K562 treated with DMSO at 1 percent for 48 hours (cell line): Measurements from ENCODE around the gene ACER2. TPM values are rescaled to one million over a fixed set of nuclear protein-coding genes. Genes with fewer than 3 reads are reported as not detected.

Source experiments
- total RNA-seq: library from RNA; unstranded; fragments of 300-600 nt; gene quantifications from 2 replicates; pipeline ENCODE4 v1.2.3, GENCODE V29; 2022; ENCODE audit warnings: low replicate concordance; ENCODE audit errors: extremely low read depth

Gene ACER2
- total RNA-seq, result not detected in 2 replicates

GRCh38 chr9:19408693-19409400, at the start of gene ACER2:
ACER2 (plus strand) TSS chr9:19409009; CDS start chr9:19409085, 76 bp downstream.

Other genes starting within 250 kb of the ACER2 start
- gene DENND4C, start 178.3 kb upstream of the ACER2 start, total RNA-seq, result not detected in 2 replicates
- gene RPS6, start 28.8 kb upstream of the ACER2 start, total RNA-seq, result 2,482 and 3,193 TPM in 2 replicates